Omental fat pad (tissue), 4 donors: ENCODE results near the gene TP53AIP1. TPM values are rescaled to one million over a fixed set of nuclear protein-coding genes. Genes with fewer than 3 reads are reported as not detected.

Experiments used
- ATAC-seq: fragments of 150-250 bp; one replicate; pipeline ENCODE4 v1.9.1; 2016; ENCODE audit warnings: mild to moderate bottlenecking, moderate library complexity; ENCODE audit not compliant: low FRiP score
- DNase-seq: peaks from one replicate; pipeline ENCODE4 v3.0.0-alpha.2; 2019; ENCODE audit warnings: low spot score
- total RNA-seq, 4 donors: library from RNA; depleted of rRNA; stranded (reverse); fragments of >200 nt; gene quantifications; one replicate each; pipeline ENCODE4 v1.1.0, GENCODE V29; 2016
- TF ChIP-seq, protein P1 (sequence below), 3 donors: fragments of 450-650 bp; IDR thresholded peaks; one replicate each; pipeline ENCODE4 v1.5.1; 2016 to 2017; ENCODE audit warnings: antibody characterized with exemption in 3 of 3, mild to moderate bottlenecking in 3 of 3, moderate library complexity in 2 of 3

The TP53AIP1 gene
- total RNA-seq, 4 donors from 2014 or later: 0.24 to 0.37 TPM; not detected in 2

DNA sequence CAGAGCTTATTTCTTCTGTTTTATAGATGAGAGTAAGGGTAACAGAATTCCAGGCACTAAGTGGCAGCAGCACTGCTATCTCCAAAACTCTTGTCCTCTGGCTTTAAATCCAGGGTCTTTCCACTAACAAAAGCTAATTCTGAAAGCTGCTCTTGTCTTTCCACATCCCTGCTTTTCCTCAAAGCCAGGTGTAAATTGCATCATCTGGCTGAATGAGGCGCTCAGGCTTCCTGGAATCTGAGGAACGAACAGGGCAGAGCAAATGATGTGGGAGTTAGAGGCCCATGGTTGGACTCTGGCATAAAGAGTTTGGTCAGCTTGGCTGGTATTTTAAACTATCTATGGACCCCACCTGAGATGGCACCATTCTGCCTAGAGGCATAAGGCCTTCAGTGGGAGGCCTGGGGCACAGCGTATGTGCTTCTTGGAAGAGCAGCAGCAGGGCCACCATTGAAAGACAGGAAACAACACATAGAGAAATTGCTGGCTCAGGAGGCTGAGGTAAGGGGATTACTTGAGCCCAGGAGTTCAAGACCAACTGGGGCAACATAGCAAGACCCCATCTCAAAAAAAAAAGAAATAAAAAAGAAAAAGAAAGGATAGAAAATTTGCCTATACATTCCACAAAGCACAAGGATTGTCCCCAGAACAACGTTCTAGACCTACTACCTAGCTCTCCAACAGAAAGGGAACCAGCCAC, 49.7 kb downstream of the TP53AIP1 start:
- ATAC-seq (peak; percentile 14), DNase-seq (no peak)
- TF ChIP-seq, protein P1, sequence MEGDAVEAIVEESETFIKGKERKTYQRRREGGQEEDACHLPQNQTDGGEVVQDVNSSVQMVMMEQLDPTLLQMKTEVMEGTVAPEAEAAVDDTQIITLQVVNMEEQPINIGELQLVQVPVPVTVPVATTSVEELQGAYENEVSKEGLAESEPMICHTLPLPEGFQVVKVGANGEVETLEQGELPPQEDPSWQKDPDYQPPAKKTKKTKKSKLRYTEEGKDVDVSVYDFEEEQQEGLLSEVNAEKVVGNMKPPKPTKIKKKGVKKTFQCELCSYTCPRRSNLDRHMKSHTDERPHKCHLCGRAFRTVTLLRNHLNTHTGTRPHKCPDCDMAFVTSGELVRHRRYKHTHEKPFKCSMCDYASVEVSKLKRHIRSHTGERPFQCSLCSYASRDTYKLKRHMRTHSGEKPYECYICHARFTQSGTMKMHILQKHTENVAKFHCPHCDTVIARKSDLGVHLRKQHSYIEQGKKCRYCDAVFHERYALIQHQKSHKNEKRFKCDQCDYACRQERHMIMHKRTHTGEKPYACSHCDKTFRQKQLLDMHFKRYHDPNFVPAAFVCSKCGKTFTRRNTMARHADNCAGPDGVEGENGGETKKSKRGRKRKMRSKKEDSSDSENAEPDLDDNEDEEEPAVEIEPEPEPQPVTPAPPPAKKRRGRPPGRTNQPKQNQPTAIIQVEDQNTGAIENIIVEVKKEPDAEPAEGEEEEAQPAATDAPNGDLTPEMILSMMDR (IDR thresholded peaks at IDR 0.05): no peak

DNA sequence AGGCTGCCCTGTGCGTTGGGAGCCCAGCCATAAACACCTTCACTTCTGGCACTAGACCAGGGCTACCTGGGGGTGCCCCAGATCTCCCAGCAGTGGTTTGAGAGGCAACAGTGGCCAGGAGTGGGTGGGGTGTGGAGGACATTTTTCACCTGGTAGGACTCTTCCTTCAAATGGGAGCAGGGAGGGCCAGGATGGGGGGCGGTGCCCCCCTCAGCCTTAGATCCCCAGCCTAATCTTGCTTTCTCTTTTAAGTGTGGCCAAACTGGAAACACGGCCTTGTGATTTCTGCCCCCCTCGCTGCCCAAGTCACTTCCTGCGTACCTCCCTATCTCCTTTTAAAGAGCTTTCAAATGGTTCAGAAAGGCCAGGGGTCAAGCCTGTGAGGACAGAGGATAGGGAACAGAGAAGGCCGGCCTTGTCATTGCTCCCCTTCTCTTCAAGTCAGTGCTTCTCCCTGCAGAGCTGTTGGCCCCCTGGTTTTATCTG, 50.7 kb downstream of the TP53AIP1 start:
- DNase-seq (no peak), ATAC-seq (no peak)
- TF ChIP-seq, protein P1 (IDR thresholded peaks at IDR 0.05): no peak

GRCh38 chr11:128890543-128891368, 51.9 kb downstream of the TP53AIP1 start, which contains the start of gene KCNJ5:
Gene KCNJ5 (plus strand): TSS chr11:128891356. CDS start chr11:128911274, 19,918 bp downstream.
- TF ChIP-seq, protein P1 (IDR thresholded peaks at IDR 0.05): no peak
- ATAC-seq (peak; percentile 37), DNase-seq (no peak)

DNA sequence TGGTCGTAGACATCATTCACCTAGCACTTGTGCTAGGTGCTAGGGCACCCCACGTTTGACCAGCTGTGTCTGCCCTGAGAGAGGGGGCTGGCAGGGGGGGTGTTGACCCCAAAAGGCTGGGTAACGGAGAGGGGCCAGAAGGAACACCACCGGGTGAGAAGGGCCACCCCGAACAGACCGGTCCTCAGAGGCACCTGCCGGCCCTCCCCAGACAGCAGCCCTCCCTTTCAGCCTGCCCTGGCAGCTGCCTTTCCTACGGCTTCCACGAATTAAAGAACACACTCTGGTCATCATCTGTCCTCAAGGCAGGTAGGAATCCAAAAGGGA, 52.5 kb downstream of the TP53AIP1 start:
- TF ChIP-seq, protein P1 (IDR thresholded peaks at IDR 0.05): no peak
- ATAC-seq: no peak
- DNase-seq: no peak

DNA sequence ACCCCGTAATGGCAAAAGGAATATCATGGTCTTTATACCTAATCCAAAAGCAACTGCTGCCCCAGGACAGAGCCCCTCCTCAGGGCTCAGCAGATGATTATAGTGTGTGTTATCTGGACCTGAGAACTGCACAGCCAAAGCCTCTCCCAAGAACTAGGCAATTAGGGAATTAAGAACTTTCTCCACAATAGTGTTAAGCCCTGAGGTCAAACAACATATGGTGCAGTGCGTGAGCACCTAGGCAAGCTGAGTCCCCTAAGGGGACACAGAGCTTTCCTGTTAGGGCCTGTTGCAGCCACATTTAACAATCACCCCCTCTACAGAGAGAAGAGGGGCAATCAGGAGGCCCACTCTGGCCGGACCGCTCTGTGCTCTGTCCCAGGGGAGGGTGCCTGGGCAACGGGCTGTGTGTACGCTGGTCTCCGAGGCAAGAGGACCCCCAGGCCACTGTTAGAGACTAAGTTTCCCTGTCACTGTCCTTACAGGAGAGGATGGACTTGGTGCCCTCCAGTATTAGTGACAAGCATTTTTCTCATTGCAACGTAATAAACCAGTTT, 52.9 kb downstream of the TP53AIP1 start:
- TF ChIP-seq, protein P1 (IDR thresholded peaks at IDR 0.05): no peak
- DNase-seq: no peak
- ATAC-seq: no peak

DNA sequence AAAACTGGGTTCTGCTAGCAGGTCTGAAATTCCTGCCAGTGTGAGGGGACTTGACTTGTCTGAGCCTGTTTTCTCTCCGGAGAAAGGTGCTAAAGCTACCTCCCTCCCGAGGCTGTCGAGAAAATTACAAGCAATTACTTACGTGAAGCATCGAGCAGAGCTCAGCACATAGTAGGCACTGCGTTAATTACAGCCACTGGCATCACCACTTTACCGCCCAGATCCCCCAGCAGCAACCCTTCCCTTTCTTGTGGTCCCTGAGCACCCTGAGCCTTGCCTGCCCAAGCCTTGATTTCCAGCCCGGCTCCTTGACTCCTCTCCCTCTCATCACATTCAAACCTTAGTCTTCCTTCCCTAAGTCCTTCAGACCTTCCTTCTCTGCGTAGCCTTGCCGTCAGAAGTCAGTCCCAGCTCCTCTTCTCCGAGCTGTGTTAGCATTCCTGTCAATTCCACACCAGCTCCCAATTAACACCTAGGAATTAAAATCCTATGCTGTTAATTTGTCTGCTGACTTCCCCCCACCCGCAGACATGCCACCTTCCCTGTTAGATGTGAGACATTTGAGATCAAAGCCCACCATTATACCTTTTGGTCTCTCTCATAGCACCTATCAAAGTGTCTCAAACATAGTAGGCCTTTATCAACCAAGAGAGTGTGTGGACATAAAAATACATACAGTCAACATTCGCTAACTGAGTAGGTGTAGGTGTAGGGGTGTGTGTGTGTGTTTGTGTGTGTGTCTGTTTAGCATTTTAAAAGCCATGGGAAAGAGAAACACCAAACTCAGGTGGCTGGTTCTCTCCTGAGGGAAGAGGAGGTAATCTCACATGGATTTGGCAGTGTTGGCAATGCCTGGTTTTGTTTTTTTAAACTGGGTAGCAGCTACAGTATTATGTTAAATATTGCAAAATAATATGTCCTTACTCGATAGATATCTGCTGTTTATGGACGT, 54.4 kb downstream of the TP53AIP1 start:
- no peak for ATAC-seq
- no peak for DNase-seq
- TF ChIP-seq, protein P1 (IDR thresholded peaks at IDR 0.05): no peak
